T-helper 2 cell (primary cell): ENCODE data around the gene CAMK2D.
A peak's percentile ranks its signal among the peaks of the same experiment; 100 is the strongest.

Experiments used
- DNase-seq, 5 experiments: peaks; one replicate each; pipeline versions ENCODE4 v3.0.0 to v3.0.0-alpha.2; 2012 to 2022

CAMK2D gene

DNA sequence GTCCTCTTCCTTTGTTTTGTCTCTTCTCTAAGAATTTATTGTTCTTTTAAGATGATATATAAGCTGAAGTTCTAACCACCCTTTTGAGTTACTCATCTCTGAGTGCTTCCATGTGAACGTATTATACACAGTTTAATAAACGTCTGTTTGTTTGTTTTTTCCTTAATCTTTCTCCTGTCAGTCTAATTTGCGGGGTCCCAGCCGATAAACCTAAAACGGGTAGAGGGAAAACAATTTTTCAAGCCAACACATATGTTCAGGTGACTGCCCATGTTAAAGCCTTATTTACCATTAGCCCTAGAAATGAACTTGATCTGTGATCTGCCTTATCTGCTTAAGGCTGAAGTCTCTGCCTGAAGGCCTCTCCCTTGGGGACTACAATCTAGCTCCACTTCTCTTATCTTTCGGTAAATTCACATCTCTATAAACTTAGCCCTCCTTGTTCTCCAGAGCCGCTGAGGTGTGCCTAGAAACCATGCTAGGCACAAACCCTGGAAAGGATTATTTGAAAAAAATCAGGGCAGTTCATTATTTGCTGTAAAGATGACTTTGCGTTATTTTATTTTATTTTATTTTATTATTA lies 158.8 kb downstream of the CAMK2D start:
- DNase-seq = no peak

DNA sequence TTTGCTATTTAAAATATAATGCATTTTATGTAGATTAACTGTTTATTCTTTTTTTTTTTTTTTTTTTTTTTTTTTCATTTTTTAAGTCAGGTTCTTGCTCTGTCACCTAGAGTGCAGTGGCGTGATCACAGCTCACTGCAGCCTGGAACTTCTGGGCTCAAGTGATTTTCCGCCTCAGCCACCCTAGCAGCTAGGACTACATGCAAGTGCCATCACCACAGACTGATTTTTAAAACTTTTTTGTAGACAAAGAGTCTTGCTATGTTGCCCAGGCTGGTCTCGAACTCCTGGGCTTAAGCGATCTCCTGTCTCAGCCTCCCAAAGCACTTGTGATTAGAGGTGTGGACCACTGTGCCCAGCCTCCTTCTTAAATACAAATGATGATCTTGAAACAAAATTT lies 159.9 kb downstream of the CAMK2D start:
- no peak for DNase-seq

DNA sequence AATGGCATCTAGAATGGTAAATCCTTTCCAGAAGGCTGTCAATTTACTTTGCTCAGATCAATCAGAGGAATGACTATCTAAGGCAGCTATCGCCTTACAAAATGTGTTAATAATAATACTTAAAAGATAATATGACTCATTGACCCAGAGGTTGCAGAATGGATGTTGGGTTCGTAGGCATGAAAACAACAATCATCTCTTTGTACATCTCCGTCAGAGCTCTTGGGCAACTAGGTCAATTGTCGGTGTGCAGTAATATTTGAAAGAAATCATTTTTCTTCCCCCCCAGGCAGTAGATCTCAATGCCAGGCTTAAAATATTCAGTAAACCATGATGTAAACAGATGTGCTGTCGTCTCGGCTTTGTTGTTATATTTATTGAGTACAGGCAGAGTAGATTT lies 165.1 kb downstream of the CAMK2D start:
- no peak for DNase-seq

DNA sequence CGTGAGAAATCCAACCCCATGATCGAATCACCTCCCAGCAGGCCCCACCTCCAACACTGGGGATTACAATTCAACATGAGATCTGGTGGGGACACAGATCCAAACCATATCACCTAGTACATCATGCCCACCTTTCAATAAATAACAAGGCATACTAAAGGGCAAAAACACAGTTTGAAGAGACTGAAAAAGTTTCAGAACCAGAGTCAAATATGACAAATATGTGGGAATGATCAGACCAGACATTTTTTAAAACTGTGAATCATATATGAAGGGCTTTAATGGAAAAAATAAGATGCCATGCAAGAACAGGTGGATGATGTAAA lies 167.3 kb downstream of the CAMK2D start:
- no peak for DNase-seq

DNA sequence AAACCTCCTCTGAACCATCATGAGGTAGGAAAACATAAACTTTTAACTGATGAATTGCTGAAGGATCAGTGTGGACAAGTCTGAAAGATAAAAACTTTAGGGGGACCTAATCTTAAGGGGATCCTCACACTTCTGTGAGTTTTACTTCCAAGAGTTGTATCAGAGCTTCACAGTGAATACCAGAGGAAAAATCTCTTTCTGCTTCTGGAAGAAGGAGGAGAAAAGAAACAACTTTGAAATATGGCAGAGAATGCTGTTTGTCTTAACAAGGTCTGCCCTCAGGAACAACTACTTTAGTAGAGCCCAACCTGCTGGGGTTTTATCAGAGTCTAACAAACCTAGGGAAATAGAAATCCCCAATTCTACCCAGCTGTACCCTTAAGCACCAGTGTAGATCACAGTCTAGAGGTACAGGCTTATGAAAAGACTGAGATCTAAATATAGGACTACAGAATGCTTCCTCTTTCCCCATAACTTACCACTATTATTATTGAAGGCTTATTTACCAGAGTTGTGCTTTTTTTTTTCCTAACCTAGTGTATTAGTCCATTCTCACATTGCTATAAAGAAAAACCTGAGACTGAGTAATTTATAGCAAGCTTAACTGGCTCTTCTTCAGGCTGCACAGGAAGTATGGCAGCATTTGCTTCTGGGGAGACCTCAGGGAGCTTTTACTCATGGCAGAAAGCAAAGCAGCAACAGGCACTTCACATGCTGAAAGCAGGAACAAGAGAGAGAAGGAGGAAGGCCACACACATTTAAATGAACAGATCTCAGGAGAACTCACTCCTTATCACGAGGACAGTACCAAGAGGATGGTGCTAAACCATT lies 167.9 kb downstream of the CAMK2D start:
- no peak for DNase-seq

DNA sequence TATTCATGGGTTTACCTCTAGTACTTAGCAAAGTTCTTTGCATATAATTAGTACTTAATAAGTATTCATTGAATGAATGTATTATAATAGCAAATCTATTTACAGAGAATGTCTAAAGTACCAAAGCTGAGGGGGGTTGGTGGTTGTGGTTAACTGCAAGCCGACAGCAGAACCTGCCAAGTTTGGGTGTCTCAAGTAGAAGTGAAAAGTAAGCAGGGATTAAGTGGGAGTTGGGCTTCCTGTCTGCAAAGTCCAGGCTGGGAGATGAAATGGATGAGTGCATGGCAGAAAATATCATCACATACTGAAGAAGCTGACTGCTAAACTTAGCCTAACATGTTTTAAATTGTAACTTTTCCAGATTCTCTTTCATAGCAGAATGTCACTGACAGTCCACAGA lies 169.6 kb downstream of the CAMK2D start:
- DNase-seq = no peak

DNA sequence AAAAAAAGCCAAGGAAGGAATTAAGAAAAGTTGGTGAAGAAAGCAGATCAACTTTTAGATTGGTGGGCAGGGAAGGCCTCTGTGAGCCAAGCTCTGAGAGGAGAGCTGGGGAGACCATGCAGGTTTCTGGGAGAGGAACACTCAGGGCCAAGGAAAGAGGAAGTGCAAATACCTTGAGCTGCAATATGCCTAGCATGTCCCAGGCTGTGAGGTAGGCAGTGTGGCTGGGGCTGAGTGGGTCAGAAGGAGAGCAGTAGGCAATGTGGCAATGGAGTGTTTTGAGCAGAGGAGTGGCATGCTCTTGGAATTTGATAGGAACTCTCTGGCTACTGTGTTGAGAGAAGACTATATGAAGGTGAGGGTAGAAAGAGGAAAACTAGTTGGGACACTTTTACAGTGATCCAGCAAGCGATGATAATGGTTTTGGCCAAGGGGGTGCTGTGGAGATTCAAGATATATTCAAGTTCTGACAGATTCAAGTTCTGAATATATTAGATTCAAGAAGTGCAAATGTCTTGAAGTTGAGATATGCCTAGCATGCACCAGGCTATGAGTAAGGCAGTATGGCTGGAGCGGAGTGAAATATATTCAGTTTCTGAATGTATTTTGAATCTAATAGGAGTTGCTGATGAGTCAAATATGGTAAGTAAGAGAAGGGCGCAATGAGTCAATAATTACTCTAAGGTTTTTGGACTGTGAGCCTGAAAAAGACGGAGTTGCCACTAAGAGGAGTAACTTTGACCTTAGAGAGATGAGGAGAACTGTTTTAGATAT lies 172.5 kb downstream of the CAMK2D start:
- DNase-seq = no peak

DNA sequence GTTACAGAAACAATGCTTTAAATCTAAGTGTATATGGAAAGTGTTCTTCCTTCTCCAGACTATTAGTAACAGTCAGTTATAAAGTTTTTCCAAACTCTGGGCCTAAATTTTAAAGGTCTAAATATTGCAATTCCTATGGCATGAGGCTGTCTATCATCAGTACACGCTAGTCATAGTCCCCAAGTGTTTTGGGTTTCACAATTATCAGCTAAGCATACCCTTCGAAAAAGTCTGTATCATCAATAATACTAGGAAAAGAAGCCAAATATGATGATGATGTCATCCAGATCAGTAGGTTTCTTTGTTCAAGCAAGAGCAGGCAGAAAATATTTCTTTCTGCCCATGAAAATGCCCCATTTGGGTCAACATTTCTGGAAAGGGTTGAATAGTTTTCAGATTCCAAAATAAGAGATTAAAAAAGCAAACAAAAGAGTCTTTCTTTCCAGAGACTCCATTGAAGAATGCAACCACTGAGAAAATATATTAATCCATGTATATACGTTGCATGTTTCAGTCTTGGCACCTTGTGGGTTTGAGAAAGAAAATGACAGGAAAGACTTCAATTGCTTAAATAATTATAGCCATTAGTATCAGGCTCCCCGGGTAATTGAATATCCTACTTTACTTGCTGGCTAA lies 173.8 kb downstream of the CAMK2D start:
- no peak for DNase-seq

DNA sequence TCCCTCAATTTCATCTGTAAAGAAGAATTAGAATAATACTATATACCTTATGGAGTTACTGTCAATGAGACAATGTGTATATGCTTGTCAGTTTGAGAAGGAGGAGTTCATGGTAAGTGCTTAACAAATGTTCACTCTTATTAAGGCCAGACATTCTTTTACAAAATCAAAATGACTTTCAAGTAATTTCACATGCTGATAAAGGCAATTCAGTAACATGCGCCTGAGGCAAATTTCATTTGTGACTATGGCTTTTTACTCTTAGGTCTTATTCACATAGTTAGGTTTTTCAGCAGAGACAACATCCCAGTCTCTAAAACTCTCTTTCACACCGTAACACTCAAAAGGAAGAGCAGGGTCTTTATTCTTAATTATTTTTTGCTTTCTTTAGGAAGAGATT lies 174.4 kb downstream of the CAMK2D start:
- DNase-seq = no peak

DNA sequence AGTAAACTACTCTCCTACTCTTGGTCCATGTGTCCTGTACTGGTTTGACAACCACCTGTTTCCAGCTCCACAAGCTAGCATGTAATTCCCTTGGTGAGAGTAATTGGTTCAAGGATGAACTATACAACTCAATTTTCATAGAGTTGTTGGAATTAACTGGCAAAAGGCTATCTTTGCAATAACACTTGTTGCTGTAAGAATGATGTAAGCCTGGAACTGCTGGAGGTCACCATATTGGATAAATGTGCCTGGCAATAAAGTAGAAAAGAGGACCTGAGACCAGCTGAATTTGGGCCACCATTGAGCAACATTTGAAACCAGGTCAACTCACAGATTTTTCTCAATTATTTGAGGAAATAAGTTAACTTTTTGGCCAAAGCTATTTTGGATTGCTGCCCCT lies 175.5 kb downstream of the CAMK2D start:
- DNase-seq = no peak

DNA sequence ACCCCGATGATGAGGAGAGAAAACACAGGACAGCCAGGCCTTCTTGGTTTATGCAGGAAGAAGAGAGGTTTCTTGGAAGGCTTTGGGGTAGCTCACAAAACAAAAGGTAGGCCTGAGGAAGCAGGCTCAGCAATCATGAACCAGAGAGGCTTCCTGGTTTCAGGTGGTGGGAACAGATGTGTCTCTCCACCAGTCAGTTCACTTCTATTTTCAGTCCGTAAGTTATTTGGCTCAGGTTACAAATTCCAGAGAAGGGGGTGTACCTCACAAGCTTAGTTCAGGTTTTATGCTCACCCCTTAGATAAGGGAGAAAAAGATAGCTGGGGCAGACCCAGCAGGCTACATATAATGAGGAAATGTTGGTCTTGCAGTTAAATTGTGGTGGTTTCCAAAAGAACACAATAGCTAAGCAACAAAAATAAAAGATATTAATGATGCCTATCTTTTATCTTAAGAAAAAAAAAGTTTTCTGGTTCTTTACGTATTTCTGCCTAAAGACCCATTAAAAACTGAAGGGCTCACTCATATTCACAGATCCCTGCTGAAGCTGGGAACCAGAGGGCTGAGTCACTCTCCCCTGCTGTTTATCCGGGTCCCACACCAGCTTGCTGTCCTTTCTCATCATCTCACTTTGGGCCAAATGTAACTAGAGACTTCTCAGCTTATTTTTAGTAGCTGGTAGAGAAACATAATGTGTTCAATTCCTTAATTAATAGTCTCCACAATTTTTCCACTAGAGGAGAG lies 177.0 kb downstream of the CAMK2D start:
- DNase-seq = no peak

DNA sequence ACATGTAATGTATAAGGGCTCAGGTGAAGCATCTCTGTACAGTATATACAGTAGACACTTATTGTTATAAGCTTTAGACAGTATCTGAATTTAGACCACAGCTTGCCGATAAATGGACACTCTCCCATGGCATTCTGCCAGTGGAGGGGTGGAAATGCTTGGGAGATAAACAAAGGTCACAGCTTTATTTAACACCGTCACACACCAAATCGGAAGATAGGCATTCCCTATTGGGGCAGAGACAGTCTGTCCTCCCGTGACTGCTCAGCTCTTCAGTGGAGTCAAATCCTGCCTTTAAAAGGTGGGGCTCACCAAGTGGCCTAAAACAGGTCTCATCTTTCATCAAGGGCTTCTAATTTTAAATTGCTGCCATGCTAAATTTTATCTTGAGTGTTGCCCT lies 178.8 kb downstream of the CAMK2D start:
- no peak for DNase-seq

DNA sequence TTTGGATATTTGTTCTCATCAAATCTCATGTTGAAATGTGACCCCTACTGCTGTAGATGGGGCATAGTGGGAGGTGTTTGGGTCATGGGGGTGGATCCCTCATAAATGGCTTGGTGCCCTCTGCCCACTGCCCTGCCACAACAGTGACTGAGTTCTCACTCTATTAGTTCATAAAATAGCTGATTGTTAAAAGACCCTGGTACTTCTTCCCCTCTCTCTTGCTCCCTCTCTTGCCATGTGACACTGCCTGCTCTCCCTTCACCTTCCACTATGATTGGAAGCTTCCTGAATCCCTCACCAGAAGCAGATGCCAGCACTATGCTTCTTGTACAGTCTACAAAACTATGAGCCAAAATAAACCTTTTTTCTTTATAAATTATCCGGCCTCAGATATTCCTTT lies 182.2 kb downstream of the CAMK2D start:
- no peak for DNase-seq

DNA sequence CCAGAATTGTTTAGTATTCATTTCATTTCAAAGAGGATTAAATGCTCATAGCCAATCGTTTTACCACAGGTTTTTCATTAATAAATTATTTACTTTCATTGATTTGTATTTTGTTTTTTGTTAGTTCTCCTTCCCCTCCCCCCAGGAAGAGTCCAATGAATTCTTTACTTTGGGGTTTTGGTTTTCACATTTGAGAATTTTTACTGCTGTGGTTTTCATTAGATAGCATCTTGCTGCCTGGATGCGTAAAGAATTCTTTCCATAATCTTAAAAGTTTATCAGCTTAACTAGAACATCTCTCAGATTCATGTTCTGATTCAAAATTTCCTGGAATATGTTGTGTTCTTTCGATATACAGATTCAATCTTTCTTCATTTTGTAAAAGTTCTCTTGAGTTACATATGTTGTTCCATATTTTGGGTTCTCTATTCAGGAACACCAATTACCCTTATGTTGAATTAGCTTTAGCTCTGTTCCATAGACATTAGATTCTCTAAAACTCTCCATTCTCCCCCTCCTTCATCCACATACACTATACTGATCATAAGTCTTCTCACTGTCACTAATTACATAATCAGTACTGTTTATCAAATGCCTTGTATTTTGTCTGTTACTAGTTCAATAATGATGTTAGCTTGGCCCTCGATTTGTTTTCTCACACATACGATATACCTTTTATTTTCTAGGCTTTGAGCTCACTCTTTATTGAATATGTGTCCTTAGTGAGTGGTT lies 184.4 kb downstream of the CAMK2D start:
- DNase-seq = no peak

DNA sequence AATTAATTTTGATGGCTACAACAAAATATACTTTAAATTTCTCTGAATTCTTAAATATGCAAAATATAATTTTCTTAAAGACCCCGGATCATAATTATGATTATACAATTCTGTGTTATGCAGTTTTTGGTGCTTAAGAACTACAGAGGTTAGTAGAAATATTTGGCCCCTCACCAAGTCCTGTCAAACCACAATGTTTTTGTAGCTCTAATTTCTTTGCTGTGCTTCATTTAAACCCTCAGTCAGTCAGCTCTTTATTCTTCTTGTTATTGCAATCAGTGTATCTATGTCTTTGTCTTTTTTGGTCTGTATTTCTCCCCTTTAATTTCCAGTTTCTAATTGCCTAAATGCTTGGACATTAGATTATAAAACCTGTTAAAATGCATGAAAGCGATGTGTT lies 186.1 kb downstream of the CAMK2D start:
- DNase-seq = no peak

DNA sequence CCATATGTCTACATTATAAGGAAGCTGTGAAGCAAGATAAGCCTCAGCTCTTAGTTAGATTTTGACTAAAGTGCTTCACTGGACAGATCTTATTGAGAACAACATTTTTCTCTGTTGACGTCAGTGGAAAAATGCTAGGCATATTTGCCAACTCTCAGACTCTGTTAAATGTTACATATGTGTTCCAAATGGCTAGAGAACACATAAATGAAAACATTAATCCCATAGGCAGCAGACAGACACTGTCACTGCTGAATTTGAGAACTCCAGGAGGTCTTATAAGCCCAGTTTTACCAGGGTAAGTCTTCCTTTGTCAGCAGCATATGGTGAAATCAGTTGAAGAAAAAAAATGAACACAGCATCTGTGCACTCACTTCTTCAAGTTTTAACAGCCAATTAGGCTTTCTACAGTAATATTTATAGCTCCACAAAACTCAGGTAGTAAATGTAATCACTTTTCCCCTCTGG lies 186.9 kb downstream of the CAMK2D start:
- DNase-seq = no peak

DNA sequence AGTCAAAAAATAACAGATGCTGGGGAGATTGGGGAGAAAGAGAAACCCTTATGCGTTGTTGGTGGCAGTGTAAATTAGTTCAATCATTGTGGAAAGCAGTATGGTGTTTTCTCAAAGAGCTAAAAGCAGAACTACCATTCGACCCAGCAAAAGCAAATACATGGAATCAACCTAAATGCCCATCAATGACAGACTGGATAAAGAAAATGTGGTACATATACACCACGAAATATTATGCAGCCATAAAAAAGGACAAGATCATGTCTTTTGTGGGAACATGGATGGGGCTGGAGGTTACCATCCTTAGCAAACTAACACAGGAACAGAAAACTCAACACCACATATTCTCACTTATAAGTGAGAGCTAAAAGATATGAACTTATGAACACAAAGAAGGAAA lies 188.9 kb downstream of the CAMK2D start:
- DNase-seq = peak in 1 of 5 experiments; percentile 24

DNA sequence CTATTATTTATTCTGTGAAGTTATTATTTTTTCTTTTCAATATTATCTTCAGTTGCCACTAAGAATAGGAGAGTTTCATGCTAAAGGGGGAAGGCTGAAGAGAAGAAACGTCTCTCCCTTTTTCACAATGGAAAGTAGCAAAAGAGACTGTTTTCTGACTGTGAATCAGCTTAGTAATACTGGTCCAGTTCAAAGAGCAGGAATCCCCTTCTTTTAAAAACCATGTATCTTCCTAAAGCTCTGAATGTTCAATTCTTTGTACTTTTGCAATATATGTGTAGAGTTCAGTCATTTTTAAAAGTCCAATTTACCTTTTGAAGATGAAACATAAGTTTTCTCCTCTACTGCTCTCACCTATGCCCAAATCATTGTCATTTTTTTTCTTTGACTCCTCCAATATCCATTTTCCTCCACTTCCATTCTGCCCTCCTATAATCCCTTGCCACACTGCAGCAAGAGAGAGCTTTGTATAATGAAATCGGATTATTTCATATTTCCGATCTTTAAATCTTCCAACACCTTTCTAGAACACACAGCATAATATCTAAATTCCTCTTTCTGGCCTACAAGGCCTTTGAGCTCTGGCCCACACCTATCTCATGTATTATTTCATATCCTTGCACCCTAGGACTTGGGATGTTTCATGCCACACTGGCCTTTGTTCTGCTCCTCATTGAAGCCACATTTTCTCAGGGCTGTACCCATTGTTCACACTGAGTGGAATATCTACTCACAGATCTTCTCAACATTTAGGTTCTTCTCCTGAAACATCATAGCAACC lies 195.3 kb downstream of the CAMK2D start:
- no peak for DNase-seq

DNA sequence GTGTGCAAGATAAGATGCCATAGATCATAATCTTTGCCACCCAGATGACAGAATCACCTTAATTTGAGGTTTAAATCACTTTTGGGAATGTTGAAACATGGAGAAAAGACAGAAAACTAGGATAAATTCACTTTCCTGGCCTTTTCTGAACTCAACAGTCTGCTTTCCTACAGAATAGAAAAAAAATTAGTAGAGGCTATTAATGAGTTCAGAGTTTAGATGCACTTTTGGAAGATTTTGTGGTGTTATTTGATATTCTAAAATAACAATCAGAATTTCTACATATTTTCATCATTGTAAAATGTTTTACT lies 195.9 kb downstream of the CAMK2D start:
- DNase-seq = peak in 1 of 5 experiments; percentile 17

DNA sequence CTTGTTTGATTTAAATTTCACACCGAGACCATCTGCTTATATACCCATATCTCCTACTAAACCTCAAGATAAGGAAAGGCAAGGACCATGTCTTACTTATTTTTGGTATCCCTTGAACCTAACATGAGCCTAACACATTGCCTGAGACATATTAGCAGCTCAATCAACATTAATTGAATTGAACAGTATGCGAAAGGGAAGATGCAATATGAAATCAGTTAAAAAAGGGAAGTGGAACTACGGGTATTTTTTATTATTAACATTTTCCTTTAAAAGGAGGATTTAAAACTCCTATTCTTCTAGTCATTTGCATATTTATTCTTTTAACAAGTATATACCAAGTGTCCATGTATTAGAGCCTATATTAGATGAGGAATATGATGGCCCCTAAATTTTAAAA lies 197.0 kb downstream of the CAMK2D start:
- DNase-seq = no peak

DNA sequence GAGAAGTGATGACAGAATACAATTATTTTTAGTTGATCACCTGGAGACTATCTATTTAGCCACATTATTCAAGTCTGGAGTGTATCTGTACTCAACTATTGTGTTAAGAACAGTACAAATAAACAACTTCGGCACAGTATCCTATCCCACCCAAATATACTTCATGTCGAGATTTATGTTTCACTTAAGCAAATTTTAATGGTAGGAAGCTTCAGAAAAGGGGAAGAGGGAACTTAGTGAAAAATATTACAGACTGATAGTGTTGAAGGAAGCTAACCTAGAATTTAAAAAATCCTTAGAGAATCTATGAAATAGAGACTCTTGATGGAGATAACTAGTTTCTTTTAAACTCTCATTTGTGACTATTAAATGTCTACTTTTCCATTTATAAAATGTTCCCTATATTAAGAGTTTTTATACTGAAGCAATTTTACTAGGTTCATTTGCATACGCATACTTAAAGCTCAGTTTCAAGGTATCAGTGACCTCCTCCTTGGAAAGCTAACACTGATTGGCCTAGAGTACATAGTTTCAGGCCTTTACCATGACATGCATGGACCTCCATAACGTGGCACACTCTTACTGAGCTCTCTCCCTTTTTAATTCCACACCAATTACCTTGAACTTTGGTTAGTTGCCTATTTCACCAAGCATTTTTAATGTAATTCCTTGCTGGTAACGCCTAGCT lies 197.7 kb downstream of the CAMK2D start:
- no peak for DNase-seq
